Endodermal cell (in vitro differentiated cells): ENCODE data around the gene CYP3A4. TPM values are rescaled to one million over a fixed set of nuclear protein-coding genes. Genes with fewer than 3 reads are reported as not detected.
"Not testable (repeated sequence)": the region's sequence is repeated elsewhere in the genome, so short reads cannot be mapped to it uniquely, and the experiment has no call there.

Experiments used
- DNase-seq: peaks from one replicate; pipeline ENCODE4 v3.0.0-alpha.2; 2017
- H3K27ac ChIP-seq: 2 replicates; pipeline ENCODE4 v1.5.1; 2013; ENCODE audit warnings: mild to moderate bottlenecking, low read depth, low read length, moderate library complexity
- H3K27me3 ChIP-seq: 2 replicates; pipeline ENCODE4 v1.6.1; 2013; ENCODE audit warnings: mild to moderate bottlenecking, low read length, moderate library complexity; ENCODE audit not compliant: insufficient read depth, control insufficient read depth, poor library complexity, severe bottlenecking
- H3K36me3 ChIP-seq: 2 replicates; pipeline ENCODE4 v1.7.0; 2013; ENCODE audit warnings: mild to moderate bottlenecking, low read length, moderate library complexity; ENCODE audit not compliant: control insufficient read depth, insufficient read depth
- H3K4me1 ChIP-seq: one replicate; pipeline ENCODE4 v1.7.0; 2013; ENCODE audit warnings: low read length; ENCODE audit not compliant: control insufficient read depth, insufficient read depth
- H3K4me3 ChIP-seq: 2 replicates; pipeline ENCODE4 v1.5.1; 2013; ENCODE audit warnings: mild to moderate bottlenecking, low read length, moderate library complexity
- H3K9ac ChIP-seq: 2 replicates; pipeline ENCODE4 v1.6.1; 2013; ENCODE audit warnings: mild to moderate bottlenecking, low read length, moderate library complexity; ENCODE audit not compliant: poor library complexity, severe bottlenecking; ENCODE audit errors: extremely low read depth
- H3K9me3 ChIP-seq: 2 replicates; pipeline ENCODE4 v1.6.1; 2013; ENCODE audit warnings: mild to moderate bottlenecking, low read length, moderate library complexity; ENCODE audit not compliant: control insufficient read depth
- H3K27ac Mint-ChIP-seq: 2 replicates; pipeline ENCODE4 v1.8.0; 2020; ENCODE audit warnings: mixed read lengths
- H3K27me3 Mint-ChIP-seq: 2 replicates; pipeline ENCODE4 v1.8.0; 2021; ENCODE audit warnings: mild to moderate bottlenecking, mixed read lengths; ENCODE audit not compliant: insufficient read depth
- H3K36me3 Mint-ChIP-seq: 2 replicates; pipeline ENCODE4 v1.8.0; 2020; ENCODE audit warnings: low read depth, mixed read lengths
- H3K4me1 Mint-ChIP-seq: 2 replicates; pipeline ENCODE4 v1.8.0; 2020; ENCODE audit warnings: mixed read lengths
- H3K4me3 Mint-ChIP-seq: 2 replicates; pipeline ENCODE4 v1.8.0; 2020; ENCODE audit warnings: mild to moderate bottlenecking, moderate library complexity, mixed read lengths
- H3K9me3 Mint-ChIP-seq: 2 replicates; pipeline ENCODE4 v1.8.0; 2020; ENCODE audit warnings: mild to moderate bottlenecking, mixed read lengths
- WGBS, 2 experiments: methylation state at CpG; one replicate each; pipeline versions ENCODE4 v1.1.5 to v1.1.7; 2013; ENCODE audit warnings: missing lambda C conversion rate in 2 of 2, mixed read lengths in 1 of 2; ENCODE audit not compliant: insufficient coverage in 1 of 2, insufficient read length in 1 of 2; 5-methylcytosine and 5-hydroxymethylcytosine counted together
- total RNA-seq, 2 donors: library from RNA; stranded (reverse); fragmentation: NEBNext Ultra II Directional in 1 of 2; extraction: Animal tissue kit (Norgen Biotek cat#: 25700) in 1 of 2; gene quantifications; 2 replicates in 1 of 2; 3 replicates in 1 of 2; pipeline ENCODE4 v1.2.1, GENCODE V29; 2021
- TF ChIP-seq, protein P1 (sequence below): fragments of 200-600 bp; sonication (generic); conservative IDR thresholded peaks from 2 replicates; pipeline ENCODE4 v1.5.0; 2021; ENCODE audit warnings: antibody characterized with exemption, mild to moderate bottlenecking

The CYP3A4 gene
- total RNA-seq, 2 donors from 2014 or later, result 0.11 TPM; not detected in 1

DNA sequence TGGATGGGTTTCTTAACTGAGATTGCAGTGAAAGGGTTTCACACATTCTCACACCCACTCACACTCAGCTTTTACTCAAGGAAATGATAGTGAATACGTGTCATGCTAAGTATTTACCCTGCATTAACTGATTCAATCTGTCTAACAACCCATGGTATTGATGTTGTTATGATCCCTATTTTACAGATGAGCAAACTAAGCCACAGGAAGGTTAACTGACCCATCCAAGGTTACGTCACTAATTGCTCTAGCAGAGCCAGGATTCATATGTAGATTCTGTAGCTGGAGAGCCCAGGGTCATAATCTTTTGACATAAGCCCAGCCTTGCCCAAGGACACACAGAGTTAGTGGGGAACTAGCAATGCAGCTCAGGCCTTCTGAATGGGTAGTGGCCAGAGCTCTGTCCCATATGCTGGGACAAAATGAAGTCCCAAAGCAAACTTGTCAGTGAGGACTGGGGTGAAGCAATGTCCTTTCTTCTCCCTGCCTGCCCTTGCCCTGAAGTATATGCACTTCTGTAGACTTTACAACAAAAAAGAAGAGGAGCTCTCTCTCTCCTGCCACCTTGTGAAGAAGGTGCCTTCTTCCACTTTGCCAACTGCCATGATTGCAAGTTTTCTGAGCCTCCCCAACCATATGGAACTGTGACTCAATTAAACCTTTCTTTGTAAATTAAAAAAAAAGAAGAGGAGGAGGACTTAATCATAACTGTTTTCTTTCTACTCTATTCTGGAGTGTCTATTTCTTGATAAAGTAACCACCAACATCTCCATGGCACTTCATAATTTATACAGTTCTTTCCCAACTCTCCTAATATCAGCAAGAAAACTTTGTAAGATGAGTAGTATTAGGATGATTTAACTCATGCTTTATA, 44.0 kb downstream of the CYP3A4 start:
- H3K4me3 Mint-ChIP-seq, result no peak overlapping the region
- H3K9ac ChIP-seq, result no peak overlapping the region
- TF ChIP-seq, protein P1, sequence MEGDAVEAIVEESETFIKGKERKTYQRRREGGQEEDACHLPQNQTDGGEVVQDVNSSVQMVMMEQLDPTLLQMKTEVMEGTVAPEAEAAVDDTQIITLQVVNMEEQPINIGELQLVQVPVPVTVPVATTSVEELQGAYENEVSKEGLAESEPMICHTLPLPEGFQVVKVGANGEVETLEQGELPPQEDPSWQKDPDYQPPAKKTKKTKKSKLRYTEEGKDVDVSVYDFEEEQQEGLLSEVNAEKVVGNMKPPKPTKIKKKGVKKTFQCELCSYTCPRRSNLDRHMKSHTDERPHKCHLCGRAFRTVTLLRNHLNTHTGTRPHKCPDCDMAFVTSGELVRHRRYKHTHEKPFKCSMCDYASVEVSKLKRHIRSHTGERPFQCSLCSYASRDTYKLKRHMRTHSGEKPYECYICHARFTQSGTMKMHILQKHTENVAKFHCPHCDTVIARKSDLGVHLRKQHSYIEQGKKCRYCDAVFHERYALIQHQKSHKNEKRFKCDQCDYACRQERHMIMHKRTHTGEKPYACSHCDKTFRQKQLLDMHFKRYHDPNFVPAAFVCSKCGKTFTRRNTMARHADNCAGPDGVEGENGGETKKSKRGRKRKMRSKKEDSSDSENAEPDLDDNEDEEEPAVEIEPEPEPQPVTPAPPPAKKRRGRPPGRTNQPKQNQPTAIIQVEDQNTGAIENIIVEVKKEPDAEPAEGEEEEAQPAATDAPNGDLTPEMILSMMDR, result no peak

DNA sequence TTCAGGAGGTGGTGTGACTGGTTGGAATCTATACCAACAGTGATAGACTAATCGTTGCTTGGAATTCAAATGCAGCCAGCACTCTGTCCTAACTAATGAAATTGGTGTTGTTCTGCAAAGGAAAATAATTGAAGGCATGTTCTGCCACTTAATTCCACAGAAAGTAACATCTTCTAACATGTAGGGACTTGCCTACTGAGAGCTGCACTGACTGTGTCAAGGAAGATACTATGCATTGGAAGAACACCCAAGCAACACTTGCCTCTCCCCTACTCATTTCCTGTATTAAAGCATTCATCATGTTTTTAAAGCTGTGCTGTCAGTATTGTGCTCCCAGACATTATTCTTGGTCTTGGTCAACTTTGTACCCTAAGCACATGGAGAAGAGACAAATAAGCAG, 46.3 kb downstream of the CYP3A4 start:
- Mint-ChIP-seq H3K4me1 (no peaks in the 10 kb centered on the region), H3K36me3 (no peaks in the 10 kb centered on the region), H3K27me3 (no peaks in the 10 kb centered on the region), H3K27ac (no peak overlapping the region), H3K9me3 (no peaks in the 10 kb centered on the region), H3K4me3 (no peak overlapping the region)
- H3K36me3 ChIP-seq, result no peaks in the 10 kb centered on the region
- no peak overlapping the region for H3K9ac ChIP-seq
- no peaks in the 10 kb centered on the region for H3K9me3 ChIP-seq
- no peaks in the 10 kb centered on the region for H3K27me3 ChIP-seq
- TF ChIP-seq, protein P1, result no peak
- WGBS, 2 experiments, result 84% methylated on average over 1 of the region's 1 CpG; no CpG with 5 or more reads in 1 of the 2 experiments
- no peak overlapping the region for H3K27ac ChIP-seq
- H3K4me1 ChIP-seq, result no peaks in the 10 kb centered on the region
- H3K4me3 ChIP-seq, result no peak overlapping the region
- no peak for DNase-seq

More for the DNA sequence above, 44.0 kb downstream of the CYP3A4 start:
- no peak for DNase-seq
- Mint-ChIP-seq H3K27me3 (peaks cover 5% of the 10 kb centered on the region), H3K9me3 (peaks cover 4% of the 10 kb centered on the region), H3K36me3 (no peaks in the 10 kb centered on the region), H3K27ac (no peak overlapping the region), H3K4me1 (peaks cover 5% of the 10 kb centered on the region)
- Histone ChIP-seq H3K4me1 (no peaks in the 10 kb centered on the region), H3K4me3 (no peak overlapping the region), H3K36me3 (no peaks in the 10 kb centered on the region), H3K27me3 (no peaks in the 10 kb centered on the region), H3K9me3 (no peaks in the 10 kb centered on the region), H3K27ac (no peak overlapping the region)
- 89 to 100% methylated on average over 1 to 2 of the region's 2 CpGs for WGBS, 2 experiments

DNA sequence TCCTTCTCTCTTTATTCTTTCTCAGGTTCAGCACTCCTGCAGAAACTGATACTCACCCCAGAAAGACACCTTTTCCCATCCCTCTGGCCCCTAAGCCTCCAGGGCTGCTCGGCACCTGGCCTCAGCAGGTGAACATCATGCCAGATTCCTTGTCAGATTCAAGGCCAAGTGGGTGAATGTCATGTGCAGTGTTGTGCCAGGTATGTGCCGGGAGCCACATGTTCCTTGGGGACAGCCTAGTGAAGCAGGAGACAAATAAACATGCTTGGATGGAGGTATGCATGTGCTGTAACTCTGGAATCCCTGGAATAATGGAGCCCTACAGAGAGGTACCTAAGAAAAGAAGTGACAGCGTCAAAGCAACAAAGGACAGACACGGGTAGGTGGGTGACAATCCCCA, 47.3 kb downstream of the CYP3A4 start:
- not testable (repeated sequence) for H3K27ac Mint-ChIP-seq, H3K4me1 Mint-ChIP-seq
- 90% methylated on average over 2 to 4 of the region's 4 CpGs for WGBS, 2 experiments

More for the DNA sequence above, 47.3 kb downstream of the CYP3A4 start:
- H3K27ac ChIP-seq, H3K4me3 Mint-ChIP-seq, DNase-seq, H3K36me3 ChIP-seq, H3K4me1 ChIP-seq, H3K9me3 ChIP-seq, H3K27me3 Mint-ChIP-seq, H3K27me3 ChIP-seq, H3K36me3 Mint-ChIP-seq, H3K9ac ChIP-seq, H3K9me3 Mint-ChIP-seq, H3K4me3 ChIP-seq: not testable (repeated sequence)
